ENCODE data around the gene NOTCH1.
"Not testable (repeated sequence)": the region's sequence is repeated elsewhere in the genome, so short reads cannot be mapped to it uniquely, and the experiment has no call there.

The NOTCH1 gene

DNA sequence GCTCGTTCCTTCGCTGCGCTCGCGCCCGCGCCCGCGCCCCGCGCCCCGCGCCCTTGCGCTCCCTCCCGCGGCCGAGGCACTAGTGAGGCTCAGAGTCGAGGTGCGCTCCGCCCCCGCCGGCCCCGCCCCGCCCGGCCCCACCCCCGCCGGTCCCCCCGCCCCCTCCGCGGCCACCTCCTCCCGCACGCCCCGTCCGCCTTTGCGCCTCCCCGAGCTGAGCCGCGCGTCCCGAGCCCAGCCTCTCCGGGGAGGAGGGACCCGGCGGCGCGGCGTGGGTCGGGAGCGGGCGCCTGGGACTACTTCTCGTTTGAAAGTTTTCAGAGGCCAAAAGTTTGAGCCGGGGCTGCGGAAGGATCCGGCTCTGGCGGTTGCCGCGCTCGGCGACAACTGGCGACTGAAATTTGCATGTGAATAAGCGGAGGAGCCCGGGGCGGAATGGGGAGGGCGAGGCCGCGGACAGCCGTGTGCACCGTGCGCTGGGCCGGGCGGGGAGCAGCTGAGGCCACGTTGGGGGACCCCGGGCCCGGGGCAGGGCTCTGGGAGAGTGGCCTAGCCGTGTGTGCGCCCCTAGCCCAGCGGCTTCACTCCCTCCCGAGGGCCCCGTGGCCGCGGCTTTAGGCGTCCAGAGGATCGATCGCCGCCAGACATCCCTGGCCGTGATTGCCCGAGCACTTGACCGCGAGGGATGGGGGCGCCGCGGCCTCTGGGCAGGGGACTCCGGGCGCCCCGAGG, at the start of gene NOTCH1:
NOTCH1 (minus strand) TSS at position 84 of the 732 bp plus-strand sequence. CDS start 262 bp downstream, outside the sequence.
- DNase-seq, result peak; percentile 39

- DNase-seq, result no peak
These were observed 48.6 kb upstream of the NOTCH1 start for GRCh38 chr9:136594492-136594891.

DNA sequence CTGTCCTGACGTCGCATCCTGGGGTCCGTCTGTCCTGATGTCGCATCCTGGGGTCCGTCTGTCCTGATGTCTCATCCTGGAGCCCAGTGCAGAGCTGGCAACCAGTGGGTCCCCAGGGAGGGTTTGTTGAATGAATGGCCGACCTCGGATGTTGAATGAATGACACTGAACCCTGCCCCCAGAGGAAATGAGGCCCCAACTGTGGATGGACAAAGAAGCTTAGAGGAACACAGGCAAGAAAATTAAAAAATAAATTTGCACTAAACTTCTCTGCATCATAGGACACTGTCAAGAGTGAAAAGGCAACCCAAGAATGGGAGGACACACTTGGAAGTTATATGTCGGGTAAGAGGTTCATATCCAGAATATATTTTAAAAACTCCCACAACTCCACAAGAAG, 47.7 kb upstream of the NOTCH1 start:
- no peak for DNase-seq

GRCh38 chr9:136592666-136593065, 46.8 kb upstream of the NOTCH1 start:
- no peak for DNase-seq

- no peak for DNase-seq
These were observed 45.2 kb upstream of the NOTCH1 start for GRCh38 chr9:136590821-136591752.

- DNase-seq, result no peak
These were observed 44.2 kb upstream of the NOTCH1 start for GRCh38 chr9:136589766-136590763.

- no peak for DNase-seq
These were observed 43.0 kb upstream of the NOTCH1 start for GRCh38 chr9:136588663-136589464.

DNA sequence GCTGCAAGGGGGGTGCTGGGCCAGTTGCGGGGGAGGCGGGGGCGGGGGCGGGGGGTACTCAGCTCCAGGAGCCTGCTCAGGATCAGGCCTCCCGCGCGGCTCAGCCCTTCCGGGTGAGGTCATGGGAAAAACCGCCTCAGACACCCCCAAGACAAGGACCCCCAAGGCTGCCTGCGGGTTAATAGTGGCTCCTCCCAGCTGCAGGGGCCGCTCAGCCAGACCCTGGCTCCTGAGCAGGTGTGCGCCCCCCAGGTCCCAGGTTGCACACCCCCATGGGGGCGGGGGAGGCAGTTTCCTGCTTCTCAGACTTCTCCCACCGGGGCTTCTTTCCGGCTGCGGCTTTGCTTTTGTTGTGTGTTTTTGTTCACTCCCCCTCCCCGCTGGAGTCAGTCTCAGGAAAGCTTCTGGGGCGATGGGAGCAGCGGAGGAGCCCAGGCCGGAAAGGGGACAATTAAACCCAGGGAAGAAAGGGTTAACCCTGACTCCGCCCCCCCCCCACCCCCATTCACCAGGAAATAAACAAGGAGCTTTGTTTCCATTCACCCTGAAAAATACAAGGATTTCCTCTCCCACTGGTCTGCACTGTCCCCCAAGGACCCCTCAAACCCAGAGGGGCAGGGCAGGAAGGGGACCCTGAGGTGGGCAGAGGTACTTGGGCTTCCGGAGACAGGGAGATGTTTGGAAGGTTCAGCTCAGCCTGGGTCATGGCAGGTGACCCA, 42.3 kb upstream of the NOTCH1 start:
- DNase-seq, result no peak

GRCh38 chr9:136587145-136587943, 41.5 kb upstream of the NOTCH1 start:
- DNase-seq, result no peak

DNA sequence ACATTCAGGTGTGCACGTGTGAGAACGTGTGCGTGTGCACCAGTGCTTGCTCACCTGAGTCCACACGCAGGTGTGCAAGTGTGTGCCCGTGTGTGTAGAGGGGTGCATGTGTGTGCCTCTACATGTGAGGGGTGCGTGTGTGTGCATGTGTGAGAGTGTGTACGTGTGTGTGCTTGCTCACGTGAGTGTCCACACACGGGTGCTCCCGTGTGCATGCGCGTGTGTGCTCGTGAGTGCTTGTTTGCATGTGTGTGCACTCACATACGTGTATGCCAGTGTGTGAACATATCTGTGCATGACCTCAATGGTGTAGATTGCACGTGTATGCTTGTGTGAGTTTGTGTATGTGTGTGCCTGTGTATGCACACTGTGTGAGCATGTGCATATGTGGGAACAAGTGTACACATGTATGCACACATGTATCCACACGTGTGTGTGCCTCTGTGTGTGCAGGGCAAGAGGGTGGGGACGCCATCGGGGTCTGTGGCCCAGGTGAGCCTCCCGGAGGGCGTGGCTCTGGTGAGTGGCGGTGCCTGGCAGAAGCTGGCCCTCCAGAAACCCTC, 40.6 kb upstream of the NOTCH1 start:
- no peak for DNase-seq

GRCh38 chr9:136585531-136586120, 39.8 kb upstream of the NOTCH1 start:
- DNase-seq, result no peak

GRCh38 chr9:136584934-136585333, 39.1 kb upstream of the NOTCH1 start:
- no peak for DNase-seq

- DNase-seq, result no peak
These were observed 38.6 kb upstream of the NOTCH1 start for GRCh38 chr9:136584401-136584932.

DNA sequence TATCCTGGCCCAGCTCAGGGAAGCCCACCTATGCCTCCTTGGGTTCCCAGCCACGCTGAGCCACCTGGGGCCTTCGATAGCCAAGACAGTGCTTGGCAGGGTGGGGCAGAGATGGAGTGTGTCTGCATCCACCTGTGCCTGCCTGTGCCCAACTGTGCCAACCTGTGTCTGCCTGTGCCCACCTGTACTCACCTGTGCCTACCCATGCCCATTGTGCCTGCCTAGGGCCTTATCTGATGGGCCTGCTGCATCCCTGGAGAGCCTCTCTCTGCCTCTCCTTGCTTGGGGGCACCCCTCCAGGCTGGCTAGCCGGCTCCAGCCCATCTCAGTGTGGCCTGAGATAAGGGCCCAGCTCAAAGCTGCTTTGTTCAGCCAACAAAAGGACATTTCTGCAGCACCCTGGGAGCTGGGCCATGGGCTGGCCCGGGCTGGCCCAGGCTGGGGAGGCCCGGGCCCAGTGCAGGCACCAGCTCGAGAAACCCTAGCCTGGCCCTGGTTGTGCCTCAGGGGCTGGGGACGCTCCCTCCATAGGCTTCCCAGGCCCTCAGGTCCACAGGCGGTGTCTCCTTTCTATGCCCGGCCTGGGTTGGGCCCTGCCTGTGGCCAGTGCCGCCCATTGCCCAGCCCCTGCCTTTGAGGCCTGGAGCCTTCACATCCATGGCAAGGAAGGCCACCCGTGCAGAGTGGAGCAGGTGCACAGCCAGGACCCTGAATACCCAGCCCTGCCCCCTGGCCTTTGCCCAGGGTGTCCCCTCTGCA, 37.3 kb upstream of the NOTCH1 start:
- DNase-seq, result no peak

GRCh38 chr9:136581614-136582447, 36.0 kb upstream of the NOTCH1 start:
- no peak for DNase-seq

GRCh38 chr9:136579650-136580219, 33.9 kb upstream of the NOTCH1 start:
- not testable (repeated sequence) for DNase-seq
